IPS-18c (cell line): ENCODE measurements around the gene LRRC53.

Experiments used
- H3K4me3 ChIP-seq: 2 replicates; pipeline ENCODE4 v1.7.0; 2013; ENCODE audit warnings: low read depth, mild to moderate bottlenecking, low read length, moderate library complexity; ENCODE audit not compliant: insufficient read depth
- H3K9me3 ChIP-seq: one replicate; pipeline ENCODE4 v1.6.1; 2013; ENCODE audit warnings: mild to moderate bottlenecking, low read length, moderate library complexity; ENCODE audit not compliant: control insufficient read depth, insufficient read depth

LRRC53 gene

DNA sequence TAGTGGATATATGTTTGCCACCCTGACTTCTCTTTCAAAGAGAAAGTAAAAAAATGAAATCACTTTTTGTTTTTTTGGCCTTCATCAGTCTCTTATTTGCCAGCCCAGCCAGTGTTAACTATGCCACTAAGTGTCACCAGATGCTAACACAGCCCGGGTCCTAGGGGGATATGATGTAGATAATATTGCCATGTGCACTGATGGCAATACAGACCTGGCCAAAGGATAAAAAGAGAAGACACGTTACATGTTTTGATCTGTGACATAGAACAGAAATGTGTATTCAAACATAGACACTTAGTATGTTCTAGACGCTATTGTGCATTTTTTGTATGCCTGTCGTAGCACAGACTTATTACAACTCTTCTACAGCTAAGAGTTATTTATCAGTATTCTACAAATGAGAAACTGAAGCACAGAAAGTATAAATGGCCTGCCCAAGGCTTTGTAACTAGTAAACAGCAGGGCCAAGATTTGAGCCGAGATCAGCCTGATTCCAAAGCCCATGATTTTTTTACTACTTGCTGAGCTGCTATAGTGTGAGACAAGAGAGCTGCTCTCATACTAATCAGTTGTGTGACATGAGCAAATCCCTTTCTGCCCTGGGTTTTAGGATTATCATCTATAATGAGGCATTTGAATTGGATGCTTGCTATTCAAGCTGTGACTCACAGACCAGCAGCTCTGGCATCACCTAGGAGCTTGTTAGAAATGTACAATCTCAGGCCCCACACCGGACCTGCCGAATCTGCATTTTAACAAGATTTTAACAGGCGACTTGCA, 6.3 kb downstream of the LRRC53 start:
- Histone ChIP-seq H3K4me3 (no peak overlapping the region), H3K9me3 (no peaks in the 10 kb centered on the region)

DNA sequence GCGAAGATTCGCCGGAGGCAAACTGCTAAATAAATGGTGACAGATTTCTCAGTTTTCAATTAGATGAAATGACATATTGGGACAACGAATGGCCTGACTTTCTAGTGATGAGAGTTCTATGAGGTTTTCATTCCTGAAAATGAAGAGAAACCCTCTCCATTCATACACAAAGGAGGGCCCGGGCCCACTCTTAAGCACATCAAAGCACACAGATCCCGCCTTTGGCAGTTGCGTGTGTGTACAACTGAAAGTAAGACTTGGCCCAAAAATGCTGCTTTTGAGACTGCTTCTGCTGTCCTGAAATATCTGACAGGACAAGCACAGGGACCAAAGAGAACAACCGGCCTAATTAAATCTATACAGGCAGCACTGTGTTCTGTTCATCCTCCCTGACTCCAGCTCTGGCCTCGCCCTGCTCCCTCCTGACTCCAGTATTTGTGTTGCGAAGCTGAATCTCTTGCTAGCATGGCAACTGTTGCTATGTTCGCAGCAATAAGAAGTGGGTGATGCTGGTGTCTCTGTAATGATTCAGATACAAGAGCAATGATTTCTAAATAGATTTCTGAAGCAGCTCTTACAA, 7.4 kb downstream of the LRRC53 start:
- no peak overlapping the region for H3K4me3 ChIP-seq
- H3K9me3 ChIP-seq = no peaks in the 10 kb centered on the region

DNA sequence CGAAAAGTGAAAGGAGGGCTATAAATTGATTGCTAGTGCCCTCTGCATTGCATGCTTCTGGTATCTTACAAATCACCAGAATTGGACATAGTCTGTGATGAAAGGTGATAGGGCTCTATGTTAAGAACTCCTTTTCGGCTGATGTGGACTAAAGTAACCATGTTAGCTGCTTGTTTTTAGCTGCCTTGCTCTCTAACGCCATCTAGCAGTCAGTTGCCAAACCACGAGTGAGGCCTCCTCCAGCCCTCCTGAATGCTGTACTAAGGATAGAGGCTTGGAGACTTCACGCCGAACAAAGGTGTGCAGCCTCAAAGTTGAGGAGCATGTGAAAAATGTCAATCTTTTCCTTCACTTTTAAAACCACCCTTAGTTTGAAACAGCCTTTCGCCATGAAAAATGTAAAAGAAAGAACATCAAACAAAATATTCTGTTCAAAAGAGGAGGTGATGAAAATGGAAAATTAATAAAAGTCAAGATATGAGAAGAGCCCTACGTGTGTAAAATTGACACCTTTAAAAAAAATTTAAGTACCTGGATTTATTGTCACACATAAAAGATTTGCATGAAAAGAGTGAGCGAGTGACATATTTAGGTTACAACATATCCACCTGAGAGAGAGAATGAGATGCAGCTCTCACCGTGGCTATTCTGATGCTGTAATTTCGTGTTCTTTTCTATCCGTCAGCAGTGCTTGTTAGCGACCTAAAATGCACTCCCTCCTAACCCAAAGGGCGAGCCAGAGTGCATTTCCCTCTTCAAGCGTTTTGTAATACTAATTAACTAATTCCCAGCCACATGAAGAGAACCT, 8.1 kb downstream of the LRRC53 start:
- Histone ChIP-seq H3K9me3 (no peaks in the 10 kb centered on the region), H3K4me3 (no peak overlapping the region)

DNA sequence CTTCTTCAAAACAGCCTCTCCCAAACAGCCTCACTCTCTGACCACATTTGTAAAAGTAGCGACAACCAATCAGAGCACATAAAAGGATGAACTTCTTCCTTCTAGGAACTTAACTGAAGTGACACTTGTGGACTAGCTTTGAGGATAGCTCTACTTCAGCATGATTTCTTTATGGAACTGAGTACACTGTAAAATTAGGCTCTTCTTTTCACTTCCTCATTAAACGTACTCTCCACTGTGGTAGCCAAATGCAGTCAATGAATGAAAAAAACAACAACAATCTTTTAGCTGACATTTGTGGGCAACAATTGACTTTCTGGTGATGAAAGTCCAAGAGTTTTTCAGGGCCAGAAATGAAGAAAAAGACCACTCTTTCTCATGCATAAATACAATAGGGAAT, 9.6 kb downstream of the LRRC53 start:
- no peaks in the 10 kb centered on the region for H3K9me3 ChIP-seq
- H3K4me3 ChIP-seq = no peak overlapping the region

DNA sequence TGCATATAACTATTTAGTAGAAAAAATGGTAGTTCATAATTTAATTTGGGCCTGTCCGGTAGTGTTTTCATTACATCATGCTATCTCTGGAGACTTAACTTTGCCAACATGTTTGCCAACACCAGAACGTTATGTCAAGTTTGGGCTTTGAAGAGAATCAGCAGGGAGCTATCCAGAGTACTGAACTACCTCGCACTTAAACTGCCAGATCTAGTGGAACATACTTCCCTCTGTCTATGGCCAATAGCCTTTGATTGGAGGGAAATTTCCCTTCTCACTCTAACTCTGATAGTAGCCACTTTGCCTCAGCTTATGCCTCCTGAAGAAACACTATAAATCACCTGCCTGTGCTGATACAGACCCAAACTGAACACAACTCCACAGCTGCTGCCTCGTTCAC, 10.0 kb downstream of the LRRC53 start:
- Histone ChIP-seq H3K9me3 (no peaks in the 10 kb centered on the region), H3K4me3 (no peak overlapping the region)

DNA sequence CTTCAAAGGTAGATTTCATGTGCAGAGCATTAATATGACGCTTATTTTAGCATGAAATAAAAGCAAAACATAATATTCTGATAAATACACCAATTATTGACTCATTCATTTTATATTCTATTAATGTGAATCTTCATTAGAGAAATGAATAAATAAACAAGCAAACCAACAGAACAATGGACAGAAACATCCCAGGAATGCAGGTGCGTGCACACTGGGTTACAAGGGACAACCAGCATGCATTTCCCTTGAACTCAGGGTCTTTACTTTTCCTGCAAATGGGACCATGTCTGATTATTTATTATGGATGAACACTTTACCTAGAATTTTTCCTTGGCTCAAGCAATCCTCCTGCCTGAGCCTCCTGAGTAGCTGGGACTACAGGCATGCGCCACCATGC, 13.5 kb downstream of the LRRC53 start:
- H3K4me3 ChIP-seq = no peak overlapping the region

DNA sequence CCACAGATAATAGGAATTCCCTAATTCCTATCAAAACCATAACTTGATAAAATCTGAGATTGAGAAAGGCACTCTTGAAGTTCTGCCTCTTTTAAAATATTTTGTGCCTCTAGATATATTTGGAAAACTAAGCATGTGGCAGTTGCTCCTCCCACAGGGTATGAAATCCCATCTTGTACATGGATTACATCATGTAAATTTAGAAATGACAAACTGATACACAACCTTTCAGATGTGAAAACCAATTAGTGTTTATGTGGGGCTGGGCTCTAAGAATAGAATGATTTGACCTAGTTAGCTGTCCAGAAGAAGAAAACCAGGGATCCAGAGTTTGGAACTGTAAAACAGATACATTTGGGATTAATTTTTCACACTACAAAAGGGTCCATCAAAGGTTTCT, 15.7 kb downstream of the LRRC53 start:
- Histone ChIP-seq H3K4me3 (no peak overlapping the region), H3K9me3 (no peaks in the 10 kb centered on the region)

More for the DNA sequence above, 13.5 kb downstream of the LRRC53 start:
- H3K9me3 ChIP-seq = no peaks in the 10 kb centered on the region

DNA sequence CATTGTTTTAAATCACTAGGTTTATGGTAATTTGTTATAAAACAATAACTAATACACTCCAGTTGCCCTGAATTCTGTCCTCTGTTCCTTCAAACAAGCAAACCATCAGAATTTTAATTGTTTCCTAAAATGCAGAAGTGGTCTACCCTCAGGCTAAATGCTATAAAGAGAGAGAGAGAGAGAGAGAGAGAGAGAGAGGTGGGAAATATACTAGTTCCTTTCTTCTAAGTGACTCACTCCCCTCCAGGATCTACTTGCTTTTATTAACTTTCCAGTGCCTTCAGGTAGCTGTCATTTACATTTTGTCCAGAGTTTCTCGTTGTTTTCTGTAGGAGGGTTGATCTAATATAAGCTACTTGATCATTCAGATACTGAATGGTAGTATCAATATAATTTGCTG, 26.4 kb downstream of the LRRC53 start:
- Histone ChIP-seq H3K9me3 (no peaks in the 10 kb centered on the region), H3K4me3 (no peak overlapping the region)

DNA sequence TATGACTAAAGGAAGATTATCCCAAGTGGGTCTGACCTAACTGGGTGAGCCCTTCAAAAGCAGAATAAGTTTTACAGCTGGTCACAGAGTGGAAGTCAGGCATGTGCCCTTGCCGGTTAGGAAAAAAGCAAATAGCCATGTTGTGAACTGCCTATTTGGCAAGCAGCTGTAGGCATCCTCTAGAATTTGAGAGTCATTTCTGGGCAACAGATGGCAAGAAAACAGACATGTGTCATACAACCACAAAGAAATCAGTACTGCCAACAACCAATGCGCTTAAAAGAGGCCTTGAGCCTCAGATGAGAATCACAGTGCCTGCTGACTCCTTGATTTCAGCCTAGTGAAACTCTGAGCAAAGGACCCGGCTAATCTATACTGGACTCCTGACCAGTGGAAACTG, 26.8 kb downstream of the LRRC53 start:
- Histone ChIP-seq H3K4me3 (no peak overlapping the region), H3K9me3 (no peaks in the 10 kb centered on the region)

DNA sequence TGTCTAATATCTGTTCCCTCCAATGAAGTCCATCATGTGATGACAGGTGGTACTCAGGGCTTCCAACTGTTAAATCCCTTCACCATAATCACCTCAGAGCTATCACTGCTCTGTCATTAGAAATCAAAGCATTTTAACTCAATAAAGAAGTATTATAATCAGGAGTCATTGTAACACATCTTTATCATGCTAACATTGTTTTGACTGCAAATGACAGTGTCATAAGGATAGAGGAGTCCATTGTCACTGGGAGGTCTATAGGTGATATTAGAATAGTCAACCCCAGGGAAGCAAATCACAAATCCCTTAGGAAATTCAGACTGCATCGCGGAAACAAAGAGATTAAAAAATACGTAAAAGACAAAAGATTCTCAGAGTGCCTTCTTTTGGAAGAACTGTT, 30.8 kb downstream of the LRRC53 start:
- Histone ChIP-seq H3K4me3 (no peak overlapping the region), H3K9me3 (no peaks in the 10 kb centered on the region)

DNA sequence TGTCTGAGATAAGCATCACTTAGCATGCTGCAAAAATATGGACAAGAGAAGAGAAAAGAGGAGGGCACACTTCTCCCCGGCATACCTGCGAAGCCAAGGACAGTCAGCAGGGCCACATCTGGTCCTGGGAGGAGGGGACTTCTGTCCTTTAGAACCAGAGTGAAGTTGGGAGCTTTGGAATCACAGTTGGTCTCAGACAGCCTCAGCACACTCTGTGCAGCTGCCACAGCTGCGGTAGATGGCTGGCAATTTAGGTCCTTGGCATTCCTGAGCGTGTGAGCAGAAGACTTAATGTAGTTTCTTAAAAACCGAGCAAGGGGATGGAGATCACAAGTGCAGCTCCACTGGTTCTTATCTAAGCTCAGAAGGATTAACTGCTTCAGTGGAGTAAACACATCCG, 32.3 kb downstream of the LRRC53 start:
- Histone ChIP-seq H3K4me3 (no peak overlapping the region), H3K9me3 (no peaks in the 10 kb centered on the region)

DNA sequence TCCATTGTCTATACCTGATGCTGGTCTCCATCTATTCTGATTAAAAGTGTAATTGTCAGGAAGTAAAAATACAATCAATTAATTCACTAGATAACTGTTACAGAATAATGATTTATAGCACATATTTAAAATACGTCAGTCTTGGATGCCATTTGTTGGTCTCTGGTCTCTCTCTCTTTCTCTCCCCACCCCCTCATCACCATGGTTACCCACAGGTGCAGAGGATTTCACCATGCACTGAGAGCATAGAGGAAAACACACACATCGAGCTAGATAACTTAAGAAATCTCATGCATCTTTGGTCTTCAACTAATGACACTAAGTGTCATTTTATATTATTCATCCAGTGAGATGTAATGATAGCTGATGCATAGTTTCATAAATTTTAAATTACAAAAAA, 33.4 kb downstream of the LRRC53 start:
- Histone ChIP-seq H3K4me3 (no peak overlapping the region), H3K9me3 (no peaks in the 10 kb centered on the region)

DNA sequence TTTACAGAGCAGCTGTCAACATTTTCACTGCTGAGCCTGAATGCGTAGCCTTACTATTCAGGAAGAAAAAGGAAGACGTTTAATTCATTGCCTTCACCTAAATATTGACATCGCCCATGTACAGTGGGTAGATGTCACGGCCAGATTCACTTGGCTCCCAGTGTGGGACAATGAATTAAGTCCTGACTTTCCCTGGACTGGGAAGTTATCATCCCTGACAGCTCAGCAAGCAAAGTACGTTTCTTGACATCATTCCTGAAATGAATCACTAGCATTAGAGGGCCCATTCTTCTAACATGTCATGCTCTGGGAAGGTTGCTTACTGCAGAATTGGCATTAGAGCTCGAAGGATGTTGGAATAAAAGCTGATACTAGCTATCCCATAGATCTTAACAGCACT, 37.8 kb downstream of the LRRC53 start:
- H3K9me3 ChIP-seq = no peaks in the 10 kb centered on the region
- no peak overlapping the region for H3K4me3 ChIP-seq

DNA sequence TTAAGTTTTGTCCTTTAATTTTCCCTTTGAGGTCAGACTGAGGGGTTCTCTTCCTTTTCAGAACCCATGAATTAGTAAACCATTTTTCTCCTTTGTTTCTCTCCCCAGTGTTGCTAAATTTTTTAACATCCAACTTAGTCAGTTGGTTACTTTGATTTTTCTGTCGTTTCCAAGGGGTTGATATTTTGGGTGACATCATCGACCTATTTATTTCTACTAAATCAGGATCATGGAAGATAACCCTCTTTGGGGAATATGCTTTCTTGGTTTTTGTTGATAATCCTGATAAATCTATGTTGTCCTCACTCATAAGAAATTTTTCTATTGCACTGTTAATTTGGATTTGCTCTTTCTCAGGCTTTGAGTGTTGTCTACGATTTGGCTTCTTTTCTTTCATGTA, 40.9 kb downstream of the LRRC53 start:
- H3K9me3 ChIP-seq = no peaks in the 10 kb centered on the region
- no peak overlapping the region for H3K4me3 ChIP-seq

DNA sequence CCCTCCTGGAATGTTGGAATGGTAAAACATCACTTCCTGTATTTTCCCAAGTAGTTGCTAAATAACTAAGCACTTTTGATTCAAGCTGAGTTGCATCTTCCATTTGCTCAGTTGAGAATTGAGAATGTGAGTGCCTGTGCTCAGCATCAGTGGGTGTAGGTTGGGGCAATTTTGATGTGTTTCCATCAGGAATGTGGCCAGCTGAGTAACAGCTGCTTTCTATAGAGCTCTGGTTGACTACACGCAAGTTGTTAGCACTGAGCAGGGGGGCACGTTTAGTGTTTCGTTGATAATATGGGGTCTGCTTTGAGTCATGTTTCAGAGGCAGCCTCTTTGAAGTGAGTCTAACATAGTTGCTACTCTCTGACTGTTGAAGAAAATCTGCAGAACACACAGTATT, 41.5 kb downstream of the LRRC53 start:
- Histone ChIP-seq H3K4me3 (no peak overlapping the region), H3K9me3 (no peaks in the 10 kb centered on the region)

DNA sequence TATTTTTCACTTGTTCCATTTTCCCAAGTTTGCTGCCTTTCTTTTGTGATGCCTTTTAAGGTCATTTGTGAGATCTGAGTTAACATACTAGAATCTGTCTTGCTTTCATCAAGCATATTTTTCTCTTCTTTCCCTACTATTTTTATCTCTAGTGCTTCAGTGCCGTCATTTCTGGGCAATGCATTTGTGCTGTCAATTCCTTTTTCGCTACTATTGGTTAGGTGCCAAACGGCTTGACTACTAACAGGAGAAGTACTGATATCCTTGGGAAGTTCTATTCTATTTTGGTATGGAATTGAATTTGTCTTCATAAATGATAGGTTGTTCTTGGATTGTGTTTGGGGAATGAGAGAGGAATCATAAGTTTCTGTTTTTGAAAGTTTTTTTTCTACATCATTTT, 42.2 kb downstream of the LRRC53 start:
- Histone ChIP-seq H3K9me3 (peaks cover 2% of the 10 kb centered on the region), H3K4me3 (no peak overlapping the region)

DNA sequence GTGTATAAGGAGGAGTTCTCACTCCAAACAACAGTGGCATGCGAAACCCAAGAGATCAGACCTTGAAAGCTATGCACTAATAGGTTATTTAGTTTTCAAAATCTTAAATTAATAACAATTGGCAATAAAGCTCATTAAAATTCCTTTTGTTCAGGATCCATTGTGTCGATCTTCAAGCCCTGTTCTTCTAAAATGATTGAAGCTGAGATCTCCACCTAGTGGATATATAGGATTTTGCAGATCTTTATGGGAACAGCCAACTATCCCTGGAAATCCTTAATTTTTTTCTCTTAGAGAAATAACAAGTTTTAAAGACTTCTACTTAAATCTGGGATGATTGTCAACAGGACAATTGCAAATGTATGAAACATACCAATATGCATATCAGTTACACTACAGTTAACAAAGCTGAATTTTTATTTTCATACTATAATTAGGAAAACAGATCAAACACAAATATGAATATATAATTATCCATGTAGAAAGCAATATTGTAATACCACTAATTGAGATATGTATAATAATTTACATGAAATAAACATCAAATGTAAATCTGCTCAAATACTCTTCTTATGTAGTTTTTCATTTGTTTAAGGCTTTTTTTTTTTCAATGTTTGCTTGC, 43.3 kb downstream of the LRRC53 start:
- Histone ChIP-seq H3K9me3 (peaks cover 2% of the 10 kb centered on the region), H3K4me3 (no peak overlapping the region)
